ENCODE data around the gene IFIT2. TPM values are rescaled to one million over a fixed set of nuclear protein-coding genes. Genes with fewer than 3 reads are reported as not detected.

Gene IFIT2
- total RNA-seq, 2 donors from 2014 or later = 4.1 TPM

DNA sequence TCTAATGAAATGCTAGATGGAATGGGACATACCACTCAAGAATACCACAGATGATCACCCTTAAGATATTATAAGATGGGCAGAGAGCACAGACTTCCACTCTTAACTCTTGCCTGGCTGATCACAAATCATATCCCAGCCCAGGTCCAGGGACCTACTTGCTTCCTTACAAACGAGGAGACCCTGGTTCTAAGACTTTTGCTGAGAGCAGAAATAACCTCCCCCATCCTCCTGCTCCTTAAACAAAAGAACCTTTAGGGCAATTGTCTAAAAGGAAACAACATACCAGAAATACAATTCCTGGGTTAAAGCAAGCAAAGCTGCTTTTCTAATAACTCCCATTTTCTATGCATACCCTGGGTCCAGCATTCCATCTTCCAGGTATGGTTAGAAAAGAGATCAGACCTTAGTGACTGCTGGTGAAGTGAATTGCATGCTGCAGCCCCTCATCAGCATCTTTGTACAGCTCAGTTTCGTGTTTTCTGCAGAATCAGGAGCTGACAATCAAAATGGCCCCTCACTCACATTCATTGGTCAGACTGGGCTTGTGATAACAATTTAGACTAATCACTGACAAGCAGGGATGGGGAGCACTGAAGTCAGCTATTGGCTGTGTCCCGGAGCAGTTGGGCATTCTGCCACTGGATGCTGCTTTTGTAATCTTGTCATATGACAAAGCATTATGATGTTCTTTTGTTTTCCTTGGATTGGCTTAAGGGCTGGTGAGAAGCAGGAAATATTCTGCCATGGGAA is 40.5 kb downstream of the IFIT2 start:
- 65% methylated on average over 3 of the region's 3 CpGs for WGBS
- Histone ChIP-seq H3K4me3 (no peak overlapping the region), H3K4me1 (replicated peaks) (no peaks in the 10 kb centered on the region), H3K27me3 (replicated peaks; ENCODE audit: insufficient read depth) (no peaks in the 10 kb centered on the region), H3K36me3 (no peaks in the 10 kb centered on the region), H3K27ac (no peak overlapping the region), H3K9me3 (no peaks in the 10 kb centered on the region)
- TF ChIP-seq POLR2AphosphoS5 (IDR thresholded peaks at IDR 0.05) (no peak), POLR2A (IDR thresholded peaks at IDR 0.05) (no peak)
- TF ChIP-seq, protein P1, sequence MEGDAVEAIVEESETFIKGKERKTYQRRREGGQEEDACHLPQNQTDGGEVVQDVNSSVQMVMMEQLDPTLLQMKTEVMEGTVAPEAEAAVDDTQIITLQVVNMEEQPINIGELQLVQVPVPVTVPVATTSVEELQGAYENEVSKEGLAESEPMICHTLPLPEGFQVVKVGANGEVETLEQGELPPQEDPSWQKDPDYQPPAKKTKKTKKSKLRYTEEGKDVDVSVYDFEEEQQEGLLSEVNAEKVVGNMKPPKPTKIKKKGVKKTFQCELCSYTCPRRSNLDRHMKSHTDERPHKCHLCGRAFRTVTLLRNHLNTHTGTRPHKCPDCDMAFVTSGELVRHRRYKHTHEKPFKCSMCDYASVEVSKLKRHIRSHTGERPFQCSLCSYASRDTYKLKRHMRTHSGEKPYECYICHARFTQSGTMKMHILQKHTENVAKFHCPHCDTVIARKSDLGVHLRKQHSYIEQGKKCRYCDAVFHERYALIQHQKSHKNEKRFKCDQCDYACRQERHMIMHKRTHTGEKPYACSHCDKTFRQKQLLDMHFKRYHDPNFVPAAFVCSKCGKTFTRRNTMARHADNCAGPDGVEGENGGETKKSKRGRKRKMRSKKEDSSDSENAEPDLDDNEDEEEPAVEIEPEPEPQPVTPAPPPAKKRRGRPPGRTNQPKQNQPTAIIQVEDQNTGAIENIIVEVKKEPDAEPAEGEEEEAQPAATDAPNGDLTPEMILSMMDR (IDR thresholded peaks at IDR 0.05) = no peak
- DNase-seq (ENCODE audit: low spot score) = no peak
- intact Hi-C loops (cut with DNase I) = no loop called here

DNA sequence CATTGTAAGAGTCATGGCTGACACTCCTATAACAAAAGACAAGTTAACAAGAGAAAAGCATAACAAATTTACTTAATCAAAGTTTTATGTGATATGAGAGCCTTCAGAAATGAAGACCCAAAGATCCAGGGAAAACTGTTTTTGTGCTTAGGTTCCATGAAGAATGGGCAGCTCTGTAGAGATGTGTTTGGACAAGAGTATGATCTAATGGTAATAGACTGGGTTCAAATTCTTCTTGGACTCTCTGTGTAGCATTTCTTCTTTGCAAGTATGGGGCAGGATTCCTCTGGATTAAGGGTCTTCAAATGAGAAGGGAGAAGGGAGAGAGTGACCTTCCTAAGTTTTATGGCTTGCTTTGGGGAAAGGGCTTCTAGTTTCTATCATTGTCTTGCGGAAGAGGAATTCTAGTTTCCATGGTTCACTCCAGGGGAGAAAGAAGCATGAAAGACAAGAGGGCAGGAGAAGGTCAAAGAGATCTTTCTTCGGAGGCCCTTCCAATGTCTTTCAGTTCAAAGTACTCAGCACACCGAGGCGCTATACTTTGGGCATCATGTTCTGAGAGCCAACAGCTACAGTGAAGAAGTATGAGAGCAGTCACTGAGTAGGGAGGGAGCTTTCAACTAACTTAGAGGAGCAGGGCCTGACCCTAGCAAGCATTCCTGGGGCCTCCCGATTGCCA is 41.4 kb downstream of the IFIT2 start:
- intact Hi-C loops (cut with DNase I) = no loop called here
- no peaks in the 10 kb centered on the region for H3K4me1 ChIP-seq (replicated peaks)
- H3K9me3 ChIP-seq = no peaks in the 10 kb centered on the region
- H3K27me3 ChIP-seq (replicated peaks; ENCODE audit: insufficient read depth) = no peaks in the 10 kb centered on the region
- no peak overlapping the region for H3K4me3 ChIP-seq
- WGBS = 91% methylated on average over 5 of the region's 5 CpGs
- H3K36me3 ChIP-seq = no peaks in the 10 kb centered on the region
- TF ChIP-seq, protein P1 (IDR thresholded peaks at IDR 0.05) = no peak
- TF ChIP-seq POLR2AphosphoS5 (IDR thresholded peaks at IDR 0.05) = no peak
- no peak for DNase-seq (ENCODE audit: low spot score)
- H3K27ac ChIP-seq = no peak overlapping the region

DNA sequence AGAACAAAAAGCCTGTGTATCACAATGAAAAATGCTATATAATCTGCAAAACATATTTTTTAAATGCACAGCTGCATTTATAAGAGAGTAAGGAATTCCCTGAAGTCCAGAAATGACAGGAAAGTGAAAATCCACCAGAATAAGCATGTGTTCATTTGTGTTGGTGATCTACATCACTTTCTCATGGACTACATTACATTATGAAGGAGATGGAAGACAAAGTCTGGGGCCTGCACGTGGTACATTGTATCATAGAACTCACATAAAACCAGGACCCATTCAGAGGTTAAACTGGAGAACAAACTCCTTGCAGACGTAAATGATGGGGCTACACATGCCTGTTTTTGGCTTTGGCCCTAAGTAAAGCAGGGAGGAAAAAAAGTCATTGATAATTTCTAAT is 42.3 kb downstream of the IFIT2 start:
- Histone ChIP-seq H3K4me3 (no peak overlapping the region), H3K9me3 (no peaks in the 10 kb centered on the region), H3K27ac (no peak overlapping the region), H3K4me1 (replicated peaks) (no peaks in the 10 kb centered on the region), H3K36me3 (no peaks in the 10 kb centered on the region), H3K27me3 (replicated peaks; ENCODE audit: insufficient read depth) (no peaks in the 10 kb centered on the region)
- no peak for DNase-seq (ENCODE audit: low spot score)
- intact Hi-C loops (cut with DNase I) = no loop called here
- TF ChIP-seq, protein P1 (IDR thresholded peaks at IDR 0.05) = no peak
- no peak for TF ChIP-seq POLR2A (IDR thresholded peaks at IDR 0.05)
- TF ChIP-seq POLR2AphosphoS5 (IDR thresholded peaks at IDR 0.05) = no peak
- WGBS = 77% methylated on average over 2 of the region's 2 CpGs

DNA sequence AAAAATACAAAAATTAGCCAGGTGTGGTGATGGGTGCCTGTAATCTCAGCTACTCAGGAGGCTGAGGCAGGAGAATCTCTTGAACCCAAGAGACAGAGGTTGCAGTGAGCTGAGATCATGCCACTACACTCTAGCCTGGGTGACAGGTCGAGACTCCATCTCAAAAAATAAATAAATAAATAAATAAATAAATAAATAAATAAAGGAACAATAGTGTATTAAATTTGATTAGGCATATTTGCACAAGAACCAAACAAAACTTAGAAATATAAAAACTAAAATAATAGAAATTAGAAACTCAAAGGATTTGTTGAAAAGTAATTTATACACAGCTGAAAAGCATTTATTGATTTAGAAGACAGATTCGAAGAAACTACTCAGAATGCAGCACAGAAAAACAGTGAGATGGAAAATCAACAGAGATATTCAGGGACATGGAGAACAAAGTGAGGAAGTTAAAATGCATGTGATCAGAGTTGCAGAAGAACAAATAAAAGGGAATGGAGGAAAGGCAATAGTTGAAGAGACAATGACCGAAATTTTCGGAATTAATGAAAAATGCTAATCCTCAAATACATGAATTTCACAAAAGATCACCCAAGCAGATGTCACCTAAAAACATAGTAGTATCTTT is 43.6 kb downstream of the IFIT2 start:
- 94% methylated on average over 4 of the region's 4 CpGs for WGBS

More for the DNA sequence above, 43.6 kb downstream of the IFIT2 start:
- H3K4me1 ChIP-seq (replicated peaks) = no peaks in the 10 kb centered on the region
- no peak overlapping the region for H3K4me3 ChIP-seq
- H3K27me3 ChIP-seq (replicated peaks; ENCODE audit: insufficient read depth) = no peaks in the 10 kb centered on the region
- no peaks in the 10 kb centered on the region for H3K36me3 ChIP-seq
- no peak for TF ChIP-seq POLR2AphosphoS5 (IDR thresholded peaks at IDR 0.05)
- TF ChIP-seq, protein P1 (IDR thresholded peaks at IDR 0.05) = no peak
- TF ChIP-seq POLR2A (IDR thresholded peaks at IDR 0.05) = no peak
- DNase-seq (ENCODE audit: low spot score) = no peak
- H3K9me3 ChIP-seq = no peaks in the 10 kb centered on the region
- intact Hi-C loops (cut with DNase I) = no loop called here
- H3K27ac ChIP-seq = no peak overlapping the region
